Nephron progenitor cell (in vitro differentiated cells): ENCODE results near the gene CYP2R1.
"Not testable (repeated sequence)": the region's sequence is repeated elsewhere in the genome, so short reads cannot be mapped to it uniquely, and the experiment has no call there.

Source experiments
- DNase-seq: peaks from one replicate; pipeline ENCODE4 v3.0.0; 2021
- H3K27ac Mint-ChIP-seq: 2 replicates; pipeline ENCODE4 v1.8.0; 2021; ENCODE audit warnings: mild to moderate bottlenecking, moderate library complexity, mixed read lengths
- H3K27me3 Mint-ChIP-seq: 2 replicates; pipeline ENCODE4 v1.8.0; 2021; ENCODE audit warnings: mild to moderate bottlenecking, low read depth, mixed read lengths; ENCODE audit not compliant: poor library complexity
- H3K36me3 Mint-ChIP-seq: 2 replicates; pipeline ENCODE4 v1.8.0; 2021; ENCODE audit warnings: low read depth, mixed read lengths
- H3K4me1 Mint-ChIP-seq: 2 replicates; pipeline ENCODE4 v1.8.0; 2021; ENCODE audit warnings: mixed read lengths
- H3K4me3 Mint-ChIP-seq: 2 replicates; pipeline ENCODE4 v1.8.0; 2021; ENCODE audit warnings: mild to moderate bottlenecking, moderate library complexity, mixed read lengths
- H3K9me3 Mint-ChIP-seq: 2 replicates; pipeline ENCODE4 v1.8.0; 2021; ENCODE audit warnings: mild to moderate bottlenecking, moderate library complexity, mixed read lengths
- TF ChIP-seq, protein P1 (sequence below): fragments of 200-600 bp; sonication (generic); IDR thresholded peaks from 2 replicates; pipeline ENCODE4 v1.5.0; 2021; ENCODE audit warnings: antibody characterized with exemption

CYP2R1 gene

DNA sequence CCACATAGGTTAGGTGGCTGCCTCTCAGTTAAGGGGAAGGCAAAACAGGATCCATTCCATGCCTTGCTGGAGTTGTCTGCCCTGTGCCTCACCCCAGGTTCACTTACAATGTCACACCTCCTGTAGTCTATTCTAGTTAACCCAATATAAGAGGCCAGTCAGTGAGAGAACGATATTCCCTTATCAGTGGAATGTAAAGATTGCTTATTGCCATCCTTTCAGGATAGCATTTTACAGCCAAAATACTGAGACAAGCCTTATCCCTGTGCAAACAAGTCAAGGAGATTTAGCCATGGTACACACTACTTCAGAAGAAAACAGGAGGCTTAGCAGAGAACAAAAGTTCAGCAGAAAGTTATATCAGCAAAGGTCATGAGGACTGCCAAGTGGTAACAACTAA lies 5.5 kb downstream of the CYP2R1 start:
- peaks cover 34% of the 10 kb centered on the region for H3K36me3 Mint-ChIP-seq
- TF ChIP-seq, protein P1, sequence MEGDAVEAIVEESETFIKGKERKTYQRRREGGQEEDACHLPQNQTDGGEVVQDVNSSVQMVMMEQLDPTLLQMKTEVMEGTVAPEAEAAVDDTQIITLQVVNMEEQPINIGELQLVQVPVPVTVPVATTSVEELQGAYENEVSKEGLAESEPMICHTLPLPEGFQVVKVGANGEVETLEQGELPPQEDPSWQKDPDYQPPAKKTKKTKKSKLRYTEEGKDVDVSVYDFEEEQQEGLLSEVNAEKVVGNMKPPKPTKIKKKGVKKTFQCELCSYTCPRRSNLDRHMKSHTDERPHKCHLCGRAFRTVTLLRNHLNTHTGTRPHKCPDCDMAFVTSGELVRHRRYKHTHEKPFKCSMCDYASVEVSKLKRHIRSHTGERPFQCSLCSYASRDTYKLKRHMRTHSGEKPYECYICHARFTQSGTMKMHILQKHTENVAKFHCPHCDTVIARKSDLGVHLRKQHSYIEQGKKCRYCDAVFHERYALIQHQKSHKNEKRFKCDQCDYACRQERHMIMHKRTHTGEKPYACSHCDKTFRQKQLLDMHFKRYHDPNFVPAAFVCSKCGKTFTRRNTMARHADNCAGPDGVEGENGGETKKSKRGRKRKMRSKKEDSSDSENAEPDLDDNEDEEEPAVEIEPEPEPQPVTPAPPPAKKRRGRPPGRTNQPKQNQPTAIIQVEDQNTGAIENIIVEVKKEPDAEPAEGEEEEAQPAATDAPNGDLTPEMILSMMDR = no peak
- H3K27ac Mint-ChIP-seq = no peak overlapping the region

DNA sequence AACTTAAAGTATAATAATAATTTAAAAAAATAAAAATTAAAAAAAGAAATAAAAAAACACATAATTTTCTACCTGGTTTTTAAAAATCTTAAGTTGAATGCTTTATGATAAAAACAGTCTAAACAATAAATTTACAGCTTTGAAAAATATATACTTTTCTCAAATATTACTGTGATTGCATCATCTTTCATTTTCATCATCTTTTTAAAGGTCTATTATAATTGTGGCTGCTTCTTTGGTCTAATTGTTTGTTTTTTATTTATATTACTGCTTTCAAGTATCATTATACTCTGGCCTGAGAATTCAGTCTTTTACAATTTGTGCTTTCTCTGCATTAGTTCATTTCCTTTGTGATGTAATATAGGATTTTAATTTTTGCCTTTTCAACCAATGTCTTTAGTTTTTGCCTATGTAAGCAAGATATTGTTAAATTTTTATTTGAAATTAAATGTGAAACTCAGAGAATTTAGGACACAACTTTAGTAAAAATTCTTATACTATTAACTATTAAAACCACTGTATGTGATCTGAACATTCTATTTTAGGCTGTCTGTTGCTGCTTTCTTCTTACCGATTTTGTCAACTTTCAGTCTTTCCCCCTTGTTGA lies 7.3 kb downstream of the CYP2R1 start:
- Mint-ChIP-seq H3K4me3 (no peak overlapping the region), H3K27ac (no peak overlapping the region), H3K36me3 (peaks cover 43% of the 10 kb centered on the region), H3K9me3 (peaks cover 16% of the 10 kb centered on the region), H3K27me3 (no peaks in the 10 kb centered on the region), H3K4me1 (no peaks in the 10 kb centered on the region)
- TF ChIP-seq, protein P1 = no peak
- DNase-seq = no peak

More for the DNA sequence above, 5.5 kb downstream of the CYP2R1 start:
- Mint-ChIP-seq H3K9me3 (peaks cover 25% of the 10 kb centered on the region), H3K4me3 (no peak overlapping the region), H3K4me1 (peaks cover 7% of the 10 kb centered on the region), H3K27me3 (no peaks in the 10 kb centered on the region)
- DNase-seq = no peak

DNA sequence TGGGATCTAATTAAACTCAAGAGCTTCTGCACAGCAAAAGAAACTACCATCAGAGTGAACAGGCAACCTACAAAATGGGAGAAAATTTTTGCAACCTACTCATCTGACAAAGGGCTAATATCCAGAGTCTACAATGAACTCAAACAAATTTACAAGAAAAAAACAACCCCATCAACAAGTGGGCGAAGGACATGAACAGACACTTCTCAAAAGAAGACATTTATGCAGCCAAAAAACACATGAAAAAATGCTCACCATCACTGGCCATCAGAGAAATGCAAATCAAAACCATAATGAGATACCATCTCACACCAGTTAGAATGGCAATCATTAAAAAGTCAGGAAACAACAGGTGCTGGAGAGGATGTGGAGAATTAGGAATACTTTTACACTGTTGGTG lies 8.3 kb downstream of the CYP2R1 start:
- H3K27me3 Mint-ChIP-seq, H3K4me1 Mint-ChIP-seq, DNase-seq, H3K4me3 Mint-ChIP-seq, H3K27ac Mint-ChIP-seq: not testable (repeated sequence)
- Mint-ChIP-seq H3K36me3 (peaks cover 37% of the 10 kb centered on the region), H3K9me3 (peaks cover 16% of the 10 kb centered on the region)

DNA sequence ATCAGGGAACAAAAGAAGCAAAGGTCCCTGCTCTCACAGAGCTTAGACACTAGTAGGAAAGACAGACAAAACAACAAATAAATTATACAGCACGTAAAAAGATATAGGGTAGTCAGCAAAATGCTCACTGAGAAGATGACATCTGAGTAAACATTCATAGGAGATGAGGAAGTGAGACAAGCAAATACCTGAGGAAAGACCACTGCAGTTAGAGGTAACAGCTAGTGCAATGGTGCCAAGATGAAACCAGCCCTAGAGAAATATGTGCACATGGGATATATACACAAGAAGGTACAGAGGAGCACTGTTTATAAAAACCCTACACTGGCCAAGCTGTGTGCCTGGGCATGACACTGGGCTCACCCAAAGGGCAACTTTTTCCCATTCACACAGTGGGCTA lies 9.8 kb downstream of the CYP2R1 start:
- Mint-ChIP-seq H3K27me3 (no peaks in the 10 kb centered on the region), H3K4me3 (no peak overlapping the region)
- TF ChIP-seq, protein P1 = no peak

DNA sequence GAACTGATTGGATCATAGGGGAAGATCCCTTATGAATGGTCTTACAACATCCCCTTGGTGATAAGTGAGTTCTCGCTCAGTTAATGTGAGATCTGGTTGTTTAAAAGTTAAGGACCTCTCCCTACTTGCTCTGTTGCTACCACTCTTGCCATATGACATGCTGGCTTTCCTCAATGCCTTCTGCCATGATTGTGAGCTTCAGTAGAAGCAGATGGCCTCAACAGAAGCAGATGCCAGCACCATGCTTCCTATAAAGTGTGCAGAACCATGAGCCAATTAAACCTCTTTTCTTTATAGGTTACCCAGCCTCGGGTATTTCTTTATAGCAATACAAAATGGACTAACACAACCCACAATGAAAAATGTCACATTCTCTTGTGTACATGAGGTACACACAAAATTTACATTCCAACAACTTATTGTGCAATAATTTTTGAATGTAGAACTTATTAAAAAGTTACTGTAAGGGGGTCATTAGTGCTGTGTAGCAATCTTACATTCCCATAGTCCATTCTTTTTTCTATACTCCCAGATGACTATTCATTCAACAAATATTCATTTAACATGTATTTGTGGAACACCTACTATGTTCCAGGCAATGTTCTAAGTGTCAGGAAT lies 10.3 kb downstream of the CYP2R1 start:
- H3K4me3 Mint-ChIP-seq = no peak overlapping the region
- no peak overlapping the region for H3K27ac Mint-ChIP-seq
- peaks cover 16% of the 10 kb centered on the region for H3K9me3 Mint-ChIP-seq
- H3K27me3 Mint-ChIP-seq = no peaks in the 10 kb centered on the region
- DNase-seq = no peak
- H3K4me1 Mint-ChIP-seq = no peaks in the 10 kb centered on the region
- H3K36me3 Mint-ChIP-seq = peaks cover 40% of the 10 kb centered on the region
- TF ChIP-seq, protein P1 = no peak

More for the DNA sequence above, 9.8 kb downstream of the CYP2R1 start:
- Mint-ChIP-seq H3K4me1 (no peaks in the 10 kb centered on the region), H3K9me3 (peaks cover 16% of the 10 kb centered on the region), H3K36me3 (peaks cover 40% of the 10 kb centered on the region), H3K27ac (no peak overlapping the region)
- DNase-seq = no peak

DNA sequence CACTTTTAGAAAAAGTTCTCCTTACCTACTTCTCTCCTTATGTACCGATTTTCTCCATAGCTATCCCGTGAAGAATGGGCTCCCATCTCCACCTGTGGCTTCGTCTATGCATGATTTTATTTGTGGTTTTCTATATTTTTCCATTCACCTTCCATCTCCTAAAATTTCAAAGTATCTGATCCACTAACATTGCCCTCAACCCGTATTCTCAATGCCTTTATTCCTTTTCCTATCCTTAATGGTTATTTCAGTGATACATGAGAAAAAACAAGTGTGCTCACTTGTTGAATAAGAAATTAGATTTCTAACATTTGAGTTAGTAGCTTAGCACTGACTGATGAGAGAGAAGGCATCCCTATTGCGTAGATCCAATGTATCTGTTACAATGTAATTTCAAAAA lies 16.9 kb downstream of the CYP2R1 start:
- Mint-ChIP-seq H3K27me3 (no peaks in the 10 kb centered on the region), H3K36me3 (peaks cover 28% of the 10 kb centered on the region), H3K4me1 (no peaks in the 10 kb centered on the region), H3K4me3 (no peak overlapping the region), H3K27ac (no peak overlapping the region), H3K9me3 (no peaks in the 10 kb centered on the region)
- TF ChIP-seq, protein P1 = no peak
- DNase-seq = no peak
